ENCODE data around the gene OR5K2. TPM values are rescaled to one million over a fixed set of nuclear protein-coding genes. Genes with fewer than 3 reads are reported as not detected.

OR5K2 gene
- polyA plus RNA-seq, 12 donors = 0.15 to 0.73 (median 0.19) TPM; not detected in 8

Other genes with a start within 250 kb of the OR5K2 start
- gene OR5H6, start 233.4 kb upstream of the OR5K2 start, polyA plus RNA-seq (ENCODE audit: insufficient read length in 12 of 12) = not detected
- gene OR5H2, start 215.2 kb upstream of the OR5K2 start, polyA plus RNA-seq (ENCODE audit: insufficient read length in 12 of 12) = not detected
- gene OR5K4, start 143.8 kb upstream of the OR5K2 start, polyA plus RNA-seq (ENCODE audit: insufficient read length in 12 of 12) = not detected
- not detected for gene OR5K3, start 107.0 kb upstream of the OR5K2 start, polyA plus RNA-seq (ENCODE audit: insufficient read length in 12 of 12)
- gene OR5K1, start 34.5 kb upstream of the OR5K2 start, polyA plus RNA-seq (ENCODE audit: insufficient read length in 12 of 12) = not detected
- 100 to 1,000 TPM in 4 of 12 donors, 10 to 100 TPM in 7, not detected in 1; 56.3 to 148 (median 95.6) TPM for gene CLDND1, start 25.2 kb downstream of the OR5K2 start, polyA plus RNA-seq (ENCODE audit: insufficient read length in 12 of 12)
- not detected for gene GPR15, start 34.3 kb downstream of the OR5K2 start, polyA plus RNA-seq (ENCODE audit: insufficient read length in 12 of 12)
- 10 to 100 TPM in 10 of 12 donors, 1 to 10 TPM in 1, not detected in 1; 9.9 to 21.3 (median 14.8) TPM for gene CPOX, start 95.9 kb downstream of the OR5K2 start, polyA plus RNA-seq (ENCODE audit: insufficient read length in 12 of 12)

Measured in muscle of arm (tissue), 12 donors.